Spinal cord (tissue), 10 donors: ENCODE results near the gene ZNF195. TPM values are rescaled to one million over a fixed set of nuclear protein-coding genes. Genes with fewer than 3 reads are reported as not detected.
A peak's percentile ranks its signal among the peaks of the same experiment; 100 is the strongest.

Experiments
- DNase-seq, 6 donors: peaks; one replicate each; pipeline versions ENCODE4 v3.0.0 to v3.0.0-alpha.2; 2013 to 2015; ENCODE audit warnings: low spot score in 6 of 6, low read depth in 4 of 6
- H3K27ac ChIP-seq: one replicate; pipeline ENCODE4 v1.5.1; 2013; ENCODE audit warnings: low read depth, low read length, control low read depth
- H3K27me3 ChIP-seq: one replicate; pipeline ENCODE4 v1.6.1; 2013; ENCODE audit warnings: low read length; ENCODE audit not compliant: control insufficient read depth, insufficient read depth
- H3K36me3 ChIP-seq: one replicate; pipeline ENCODE4 v1.6.1; 2013; ENCODE audit warnings: low read length; ENCODE audit not compliant: control insufficient read depth, insufficient read depth
- H3K4me1 ChIP-seq: one replicate; pipeline ENCODE4 v1.6.1; 2013; ENCODE audit warnings: low read length; ENCODE audit not compliant: control insufficient read depth, insufficient read depth
- H3K4me3 ChIP-seq: one replicate; pipeline ENCODE4 v1.5.1; 2013; ENCODE audit warnings: low read depth, low read length, control low read depth
- H3K9me3 ChIP-seq: one replicate; pipeline ENCODE4 v1.6.1; 2013; ENCODE audit warnings: low read length; ENCODE audit not compliant: control insufficient read depth, insufficient read depth
- WGBS: methylation state at CpG from one replicate; pipeline ENCODE4 v1.1.5; 2013; ENCODE audit warnings: missing lambda C conversion rate; ENCODE audit not compliant: insufficient coverage; 5-methylcytosine and 5-hydroxymethylcytosine counted together
- polyA plus RNA-seq, 2 donors: library from polyadenylated mRNA; unstranded; fragments of 120-200 nt; gene quantifications; one replicate each; pipeline ENCODE4 v1.2.1, GENCODE V29; 2013; ENCODE audit not compliant: insufficient read length in 2 of 2
- total RNA-seq, 2 donors: library from RNA; depleted of rRNA in 1 of 2; stranded (reverse); fragments of 120-200 nt in 1 of 2; fragments of >200 nt in 1 of 2; gene quantifications; one replicate each; pipeline versions ENCODE4 v1.2.3 to v1.2.4, GENCODE V29; 2013 to 2014
- donor health status: healthy.

The ZNF195 gene
- total and polyA plus RNA-seq, 4 donors: 32.0 to 38.8 (median 33.6) TPM

- H3K27ac ChIP-seq: no peak overlapping the region
- no peaks in the 10 kb centered on the region for H3K27me3 ChIP-seq
- no peaks in the 10 kb centered on the region for H3K4me1 ChIP-seq
- H3K4me3 ChIP-seq: no peak overlapping the region
- H3K9me3 ChIP-seq: peaks cover 21% of the 10 kb centered on the region
- WGBS: 80% methylated on average over 5 of the region's 11 CpGs
- no peak for DNase-seq
- H3K36me3 ChIP-seq: peaks cover 24% of the 10 kb centered on the region
These were observed 20.8 kb downstream of the ZNF195 start for GRCh38 chr11:3357994-3358676.

DNA sequence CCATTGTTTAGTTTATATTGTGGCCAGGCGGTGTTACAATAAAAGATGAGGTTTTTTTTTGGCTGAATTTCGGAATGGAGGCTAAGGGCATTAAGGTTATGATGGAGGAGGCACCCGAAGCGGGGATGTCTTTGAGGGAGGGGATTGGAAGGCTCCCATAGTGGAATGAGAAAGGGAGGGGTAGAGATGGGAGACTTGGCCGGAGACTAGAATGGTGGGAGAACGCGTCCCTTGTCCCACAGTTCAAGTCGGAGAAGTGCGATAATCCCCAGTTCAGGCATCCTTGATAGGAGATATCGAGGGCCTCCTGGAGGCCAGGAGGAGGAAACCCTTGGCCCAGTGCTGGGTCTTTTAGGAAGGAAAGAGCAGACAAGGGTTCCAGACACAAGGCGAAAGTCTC, 21.6 kb downstream of the ZNF195 start:
- Histone ChIP-seq H3K27me3 (no peaks in the 10 kb centered on the region), H3K36me3 (peaks cover 24% of the 10 kb centered on the region), H3K4me1 (no peaks in the 10 kb centered on the region), H3K4me3 (no peak overlapping the region), H3K27ac (no peak overlapping the region), H3K9me3 (peaks cover 21% of the 10 kb centered on the region)
- 97% methylated on average over 11 of the region's 11 CpGs for WGBS
- no peak for DNase-seq

- Histone ChIP-seq H3K4me3 (no peak overlapping the region), H3K9me3 (peaks cover 21% of the 10 kb centered on the region), H3K27me3 (no peaks in the 10 kb centered on the region), H3K27ac (no peak overlapping the region), H3K4me1 (no peaks in the 10 kb centered on the region), H3K36me3 (peaks cover 24% of the 10 kb centered on the region)
- no peak for DNase-seq
- WGBS: 97% methylated on average over 10 of the region's 10 CpGs
These were observed 22.1 kb downstream of the ZNF195 start for GRCh38 chr11:3356858-3357257.

DNA sequence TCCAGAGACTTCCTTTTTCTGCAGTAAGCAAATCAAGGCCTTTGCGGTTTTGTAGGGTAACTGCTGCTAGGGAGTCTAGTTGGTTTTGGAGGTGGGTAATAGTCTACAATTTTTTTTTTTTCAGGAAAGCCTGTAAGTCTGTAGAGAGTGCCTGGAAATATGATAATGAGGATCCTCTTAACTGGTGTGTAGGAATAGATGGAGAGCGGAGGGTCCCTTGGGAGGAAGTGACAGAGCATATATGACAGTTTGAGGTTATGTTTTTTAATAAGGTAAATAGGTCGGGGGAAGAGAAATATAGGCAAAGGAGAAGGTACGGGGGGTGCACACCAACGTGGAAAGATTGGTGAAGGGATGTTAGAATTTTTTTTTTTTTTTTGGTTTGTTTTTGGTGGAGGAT, 25.9 kb downstream of the ZNF195 start:
- 95% methylated on average over 5 of the region's 5 CpGs for WGBS
- Histone ChIP-seq H3K27ac (no peak overlapping the region), H3K27me3 (no peaks in the 10 kb centered on the region), H3K9me3 (peaks cover 3% of the 10 kb centered on the region), H3K4me3 (no peak overlapping the region), H3K36me3 (peaks cover 4% of the 10 kb centered on the region), H3K4me1 (no peaks in the 10 kb centered on the region)
- no peak for DNase-seq

- H3K4me1 ChIP-seq: no peaks in the 10 kb centered on the region
- H3K9me3 ChIP-seq: peaks cover 2% of the 10 kb centered on the region
- H3K27me3 ChIP-seq: no peaks in the 10 kb centered on the region
- no CpG with 5 or more reads among the region's 1 CpG for WGBS
- H3K36me3 ChIP-seq: no peaks in the 10 kb centered on the region
- H3K4me3 ChIP-seq: no peak overlapping the region
- no peak for DNase-seq
- H3K27ac ChIP-seq: no peak overlapping the region
These were observed 31.8 kb downstream of the ZNF195 start for GRCh38 chr11:3347127-3347526.

DNA sequence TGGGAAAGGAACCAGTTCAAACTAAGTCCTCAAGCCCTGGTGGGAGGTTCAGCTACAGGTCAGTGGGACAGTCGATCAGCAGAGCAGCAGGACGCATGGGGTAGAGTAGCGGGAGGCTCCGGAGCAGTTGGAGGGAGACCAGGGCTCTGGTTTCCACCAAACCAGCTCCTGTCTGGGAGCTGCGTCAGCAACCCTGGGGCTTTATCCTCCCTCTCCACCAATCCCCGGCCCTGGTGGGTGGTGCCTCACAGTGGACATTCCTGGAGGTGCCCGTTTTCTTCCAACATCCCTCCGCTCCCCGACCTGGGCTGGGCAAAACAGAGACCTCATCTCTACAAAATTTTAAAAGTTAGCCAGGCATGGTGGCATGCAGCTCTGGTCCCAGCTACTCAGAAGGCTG, 32.4 kb downstream of the ZNF195 start:
- WGBS: 98% methylated on average over 6 of the region's 9 CpGs
- Histone ChIP-seq H3K4me1 (no peaks in the 10 kb centered on the region), H3K36me3 (no peaks in the 10 kb centered on the region), H3K27me3 (no peaks in the 10 kb centered on the region), H3K9me3 (peaks cover 2% of the 10 kb centered on the region), H3K27ac (no peak overlapping the region), H3K4me3 (no peak overlapping the region)
- no peak for DNase-seq

- 69% methylated on average over 8 of the region's 10 CpGs for WGBS
- H3K27me3 ChIP-seq: no peaks in the 10 kb centered on the region
- H3K9me3 ChIP-seq: peaks cover 2% of the 10 kb centered on the region
- no peaks in the 10 kb centered on the region for H3K4me1 ChIP-seq
- no peak for DNase-seq
- no peak overlapping the region for H3K4me3 ChIP-seq
- H3K27ac ChIP-seq: no peak overlapping the region
- no peaks in the 10 kb centered on the region for H3K36me3 ChIP-seq
These were observed 33.2 kb downstream of the ZNF195 start for GRCh38 chr11:3345736-3346135.

- no peaks in the 10 kb centered on the region for H3K36me3 ChIP-seq
- no peak overlapping the region for H3K27ac ChIP-seq
- WGBS: 92% methylated on average over 3 of the region's 6 CpGs
- DNase-seq: no peak
- H3K27me3 ChIP-seq: no peaks in the 10 kb centered on the region
- H3K4me3 ChIP-seq: no peak overlapping the region
- peaks cover 2% of the 10 kb centered on the region for H3K9me3 ChIP-seq
- H3K4me1 ChIP-seq: no peaks in the 10 kb centered on the region
These were observed 34.4 kb downstream of the ZNF195 start for GRCh38 chr11:3344327-3345174.

DNA sequence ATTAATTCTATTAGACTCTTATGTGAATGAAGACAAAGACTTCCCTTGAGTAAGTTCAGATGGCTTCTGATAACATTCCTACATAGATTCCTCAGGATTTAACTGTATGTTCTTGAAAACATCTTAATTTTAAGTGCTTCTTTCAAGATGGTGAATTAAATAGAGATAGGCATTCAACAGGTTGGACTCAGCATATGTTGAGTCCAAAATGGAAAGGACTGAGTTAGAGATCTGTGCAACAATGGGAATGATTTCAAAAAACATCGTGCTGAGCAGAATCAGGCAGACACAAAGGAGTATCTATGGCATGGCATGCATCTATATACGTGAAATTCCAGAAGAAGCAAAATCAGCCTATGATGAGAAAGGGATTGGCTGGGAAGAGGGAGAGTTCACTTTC, 36.2 kb downstream of the ZNF195 start:
- peak in 1 of 6 donors; percentile 18 for DNase-seq
- WGBS: 68% methylated on average over 2 of the region's 2 CpGs
- Histone ChIP-seq H3K27me3 (no peaks in the 10 kb centered on the region), H3K36me3 (no peaks in the 10 kb centered on the region), H3K27ac (no peak overlapping the region), H3K4me3 (no peak overlapping the region), H3K9me3 (peaks cover 2% of the 10 kb centered on the region), H3K4me1 (no peaks in the 10 kb centered on the region)

DNA sequence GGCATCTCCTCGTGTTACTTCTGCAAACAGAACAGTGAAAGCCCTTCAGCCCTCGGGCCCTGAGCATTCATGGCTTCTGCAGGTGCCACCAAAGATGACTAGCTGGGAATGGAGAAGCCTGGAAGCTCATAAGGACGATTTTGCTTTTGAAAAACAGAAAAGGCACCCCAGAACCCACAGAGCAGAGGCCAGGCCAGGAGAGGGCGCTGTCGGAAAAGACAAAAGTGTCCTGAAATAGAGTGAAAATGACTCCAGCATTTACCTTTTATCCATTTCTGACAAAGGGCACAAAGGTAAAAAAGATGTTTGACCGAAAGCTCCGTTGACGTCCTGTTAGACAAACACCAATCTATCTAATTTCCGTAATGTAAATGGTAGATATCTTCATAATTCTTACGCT, 37.6 kb downstream of the ZNF195 start:
- WGBS: 6% methylated on average over 3 of the region's 10 CpGs
- no peaks in the 10 kb centered on the region for H3K27me3 ChIP-seq
- H3K4me3 ChIP-seq: no peak overlapping the region
- no peaks in the 10 kb centered on the region for H3K36me3 ChIP-seq
- H3K4me1 ChIP-seq: no peaks in the 10 kb centered on the region
- H3K9me3 ChIP-seq: no peaks in the 10 kb centered on the region
- no peak overlapping the region for H3K27ac ChIP-seq
- peak in 3 of 6 donors; percentile 6 to 55 (median 16) for DNase-seq
